ENCODE data around the gene FES.
"Not testable (repeated sequence)": the region's sequence is repeated elsewhere in the genome, so short reads cannot be mapped to it uniquely, and the experiment has no call there.

FES gene

GRCh38 chr15:90869601-90870353, 14.5 kb upstream of the FES start:
- Histone ChIP-seq H3K27me3 (replicated peaks; ENCODE audit: control insufficient read depth, insufficient read depth, low read length, poor library complexity, severe bottlenecking) (no peaks in the 10 kb centered on the region), H3K4me1 (ENCODE audit: control insufficient read depth, insufficient read depth, low read length, poor library complexity, severe bottlenecking) (peaks cover 43% of the 10 kb centered on the region), H3K36me3 (ENCODE audit: control insufficient read depth, insufficient read depth, low read length) (no peaks in the 10 kb centered on the region), H3K27ac (ENCODE audit: insufficient read depth, low read length, poor library complexity, severe bottlenecking) (peak overlapping the region; percentile 73), H3K4me3 (ENCODE audit: insufficient read depth, low read depth, low read length, poor library complexity, severe bottlenecking) (no peak overlapping the region), H3K9me3 (ENCODE audit: control insufficient read depth, low read length) (no peaks in the 10 kb centered on the region)
- DNase-seq: peak; percentile 39 to 45 (median 39)

- peak overlapping the region; percentile 73 for H3K27ac ChIP-seq (ENCODE audit: insufficient read depth, low read length, poor library complexity, severe bottlenecking)
- peaks cover 43% of the 10 kb centered on the region for H3K4me1 ChIP-seq (ENCODE audit: control insufficient read depth, insufficient read depth, low read length, poor library complexity, severe bottlenecking)
- peak overlapping the region; percentile 68 for H3K4me3 ChIP-seq (ENCODE audit: insufficient read depth, low read depth, low read length, poor library complexity, severe bottlenecking)
- no peaks in the 10 kb centered on the region for H3K9me3 ChIP-seq (ENCODE audit: control insufficient read depth, low read length)
- no peaks in the 10 kb centered on the region for H3K27me3 ChIP-seq (replicated peaks; ENCODE audit: control insufficient read depth, insufficient read depth, low read length, poor library complexity, severe bottlenecking)
- DNase-seq: no peak
- no peaks in the 10 kb centered on the region for H3K36me3 ChIP-seq (ENCODE audit: control insufficient read depth, insufficient read depth, low read length)
Measured at GRCh38 chr15:90870354-90871138, 13.8 kb upstream of the FES start.

- peaks cover 1% of the 10 kb centered on the region for H3K36me3 ChIP-seq (ENCODE audit: control insufficient read depth, insufficient read depth, low read length)
- peak overlapping the region; percentile 68 for H3K4me3 ChIP-seq (ENCODE audit: insufficient read depth, low read depth, low read length, poor library complexity, severe bottlenecking)
- no peak for DNase-seq
- H3K27me3 ChIP-seq (replicated peaks; ENCODE audit: control insufficient read depth, insufficient read depth, low read length, poor library complexity, severe bottlenecking): no peaks in the 10 kb centered on the region
- H3K27ac ChIP-seq (ENCODE audit: insufficient read depth, low read length, poor library complexity, severe bottlenecking): peak overlapping the region; percentile 73
- H3K9me3 ChIP-seq (ENCODE audit: control insufficient read depth, low read length): no peaks in the 10 kb centered on the region
- peaks cover 43% of the 10 kb centered on the region for H3K4me1 ChIP-seq (ENCODE audit: control insufficient read depth, insufficient read depth, low read length, poor library complexity, severe bottlenecking)
Measured at GRCh38 chr15:90871139-90871715, 13.1 kb upstream of the FES start.

GRCh38 chr15:90871716-90872485, 12.4 kb upstream of the FES start:
- Histone ChIP-seq H3K4me1 (ENCODE audit: control insufficient read depth, insufficient read depth, low read length, poor library complexity, severe bottlenecking) (peaks cover 43% of the 10 kb centered on the region), H3K9me3 (ENCODE audit: control insufficient read depth, low read length) (no peaks in the 10 kb centered on the region), H3K27ac (ENCODE audit: insufficient read depth, low read length, poor library complexity, severe bottlenecking) (peak overlapping the region; percentile 73), H3K4me3 (ENCODE audit: insufficient read depth, low read depth, low read length, poor library complexity, severe bottlenecking) (peak overlapping the region; percentile 68), H3K36me3 (ENCODE audit: control insufficient read depth, insufficient read depth, low read length) (peaks cover 8% of the 10 kb centered on the region), H3K27me3 (replicated peaks; ENCODE audit: control insufficient read depth, insufficient read depth, low read length, poor library complexity, severe bottlenecking) (no peaks in the 10 kb centered on the region)
- DNase-seq: no peak

- DNase-seq: peak in 2 of 3 donors; percentile 32 to 35
- Histone ChIP-seq H3K4me3 (ENCODE audit: insufficient read depth, low read depth, low read length, poor library complexity, severe bottlenecking) (peak overlapping the region; percentile 68), H3K4me1 (ENCODE audit: control insufficient read depth, insufficient read depth, low read length, poor library complexity, severe bottlenecking) (peaks cover 43% of the 10 kb centered on the region), H3K9me3 (ENCODE audit: control insufficient read depth, low read length) (no peaks in the 10 kb centered on the region), H3K27ac (ENCODE audit: insufficient read depth, low read length, poor library complexity, severe bottlenecking) (peak overlapping the region; percentile 73), H3K36me3 (ENCODE audit: control insufficient read depth, insufficient read depth, low read length) (peaks cover 15% of the 10 kb centered on the region), H3K27me3 (replicated peaks; ENCODE audit: control insufficient read depth, insufficient read depth, low read length, poor library complexity, severe bottlenecking) (no peaks in the 10 kb centered on the region)
Measured at GRCh38 chr15:90872486-90873184, 11.7 kb upstream of the FES start.

GRCh38 chr15:90873488-90873997, 10.8 kb upstream of the FES start:
- Histone ChIP-seq H3K4me1 (ENCODE audit: control insufficient read depth, insufficient read depth, low read length, poor library complexity, severe bottlenecking) (peaks cover 43% of the 10 kb centered on the region), H3K36me3 (ENCODE audit: control insufficient read depth, insufficient read depth, low read length) (peaks cover 24% of the 10 kb centered on the region), H3K27me3 (replicated peaks; ENCODE audit: control insufficient read depth, insufficient read depth, low read length, poor library complexity, severe bottlenecking) (no peaks in the 10 kb centered on the region), H3K27ac (ENCODE audit: insufficient read depth, low read length, poor library complexity, severe bottlenecking) (peak overlapping the region; percentile 73), H3K9me3 (ENCODE audit: control insufficient read depth, low read length) (no peaks in the 10 kb centered on the region), H3K4me3 (ENCODE audit: insufficient read depth, low read depth, low read length, poor library complexity, severe bottlenecking) (peak overlapping the region; percentile 68)
- DNase-seq: no peak

GRCh38 chr15:90873998-90874605, 10.2 kb upstream of the FES start:
- no peaks in the 10 kb centered on the region for H3K9me3 ChIP-seq (ENCODE audit: control insufficient read depth, low read length)
- H3K4me3 ChIP-seq (ENCODE audit: insufficient read depth, low read depth, low read length, poor library complexity, severe bottlenecking): no peak overlapping the region
- H3K4me1 ChIP-seq (ENCODE audit: control insufficient read depth, insufficient read depth, low read length, poor library complexity, severe bottlenecking): peaks cover 43% of the 10 kb centered on the region
- H3K27ac ChIP-seq (ENCODE audit: insufficient read depth, low read length, poor library complexity, severe bottlenecking): peak overlapping the region; percentile 73
- no peaks in the 10 kb centered on the region for H3K27me3 ChIP-seq (replicated peaks; ENCODE audit: control insufficient read depth, insufficient read depth, low read length, poor library complexity, severe bottlenecking)
- peaks cover 30% of the 10 kb centered on the region for H3K36me3 ChIP-seq (ENCODE audit: control insufficient read depth, insufficient read depth, low read length)
- no peak for DNase-seq

GRCh38 chr15:90874986-90875385, 9.3 kb upstream of the FES start:
- H3K27me3 ChIP-seq (replicated peaks; ENCODE audit: control insufficient read depth, insufficient read depth, low read length, poor library complexity, severe bottlenecking); H3K4me3 ChIP-seq (ENCODE audit: insufficient read depth, low read depth, low read length, poor library complexity, severe bottlenecking); DNase-seq; H3K9me3 ChIP-seq (ENCODE audit: control insufficient read depth, low read length); H3K27ac ChIP-seq (ENCODE audit: insufficient read depth, low read length, poor library complexity, severe bottlenecking): not testable (repeated sequence)
- Histone ChIP-seq H3K36me3 (ENCODE audit: control insufficient read depth, insufficient read depth, low read length) (peaks cover 39% of the 10 kb centered on the region), H3K4me1 (ENCODE audit: control insufficient read depth, insufficient read depth, low read length, poor library complexity, severe bottlenecking) (peaks cover 36% of the 10 kb centered on the region)

GRCh38 chr15:90875549-90875981, 8.7 kb upstream of the FES start:
- H3K9me3 ChIP-seq (ENCODE audit: control insufficient read depth, low read length): no peaks in the 10 kb centered on the region
- no peak overlapping the region for H3K27ac ChIP-seq (ENCODE audit: insufficient read depth, low read length, poor library complexity, severe bottlenecking)
- H3K4me3 ChIP-seq (ENCODE audit: insufficient read depth, low read depth, low read length, poor library complexity, severe bottlenecking): no peak overlapping the region
- no peaks in the 10 kb centered on the region for H3K27me3 ChIP-seq (replicated peaks; ENCODE audit: control insufficient read depth, insufficient read depth, low read length, poor library complexity, severe bottlenecking)
- H3K36me3 ChIP-seq (ENCODE audit: control insufficient read depth, insufficient read depth, low read length): peaks cover 44% of the 10 kb centered on the region
- no peak for DNase-seq
- H3K4me1 ChIP-seq (ENCODE audit: control insufficient read depth, insufficient read depth, low read length, poor library complexity, severe bottlenecking): peaks cover 31% of the 10 kb centered on the region
